Head of caudate nucleus (tissue), 42 donors: Measurements from ENCODE around the gene ADGRG1.

Experiments used
- DNase-seq, 42 donors: peaks; one replicate each; pipeline versions ENCODE4 v3.0.0 to v3.0.0-alpha.2; 2020 to 2021; ENCODE audit warnings: mixed read lengths in 7 of 42
- intact Hi-C: fragments of 100-400 bp; cut with DNase I; formaldehyde crosslinking; loops from one replicate; pipeline ENCODE4 v1.15.0; 2022

ADGRG1 gene

DNA sequence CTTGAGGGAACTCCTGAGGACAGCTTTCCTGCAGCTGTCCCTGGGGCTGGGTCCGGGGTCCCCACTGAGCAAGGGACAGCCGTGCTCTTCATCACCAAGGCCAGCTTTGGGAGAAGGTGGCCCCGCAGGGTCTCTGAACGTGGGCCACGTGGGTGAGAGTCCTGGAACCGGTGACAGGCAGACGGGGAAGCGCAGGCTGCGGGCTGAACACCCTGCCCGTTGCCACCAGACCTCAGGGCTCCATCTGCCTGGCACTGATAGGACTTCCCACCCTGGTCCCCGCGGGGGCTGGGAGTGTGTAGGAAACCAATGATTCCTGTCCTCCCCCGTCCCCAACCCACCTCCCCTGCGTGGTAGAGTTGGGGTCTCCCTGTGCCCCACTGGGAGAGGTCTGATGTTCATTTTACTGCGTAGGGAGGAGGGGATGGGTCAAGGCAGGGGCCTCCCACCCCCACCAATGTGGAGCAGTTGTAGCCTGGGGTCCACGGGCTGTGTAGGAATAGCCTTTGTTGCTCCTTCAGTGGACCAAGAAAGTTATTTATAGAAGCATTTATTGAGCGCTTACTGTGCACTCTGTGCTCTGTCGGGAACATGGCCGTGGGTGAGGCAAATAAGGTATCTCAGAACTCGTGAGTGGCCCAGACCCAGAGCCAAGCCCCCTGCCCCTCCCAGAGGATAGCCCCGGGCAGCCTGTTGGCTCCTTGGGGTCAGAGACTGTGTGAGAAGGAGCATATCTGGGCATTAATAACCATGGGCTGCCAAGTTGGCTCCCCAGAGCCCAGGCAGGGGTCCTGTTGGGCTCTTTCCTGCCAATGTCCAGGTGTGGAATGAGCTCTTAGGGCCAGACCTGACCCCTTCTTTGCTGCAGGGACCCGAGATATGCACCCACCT lies 1.3 kb downstream of the ADGRG1 start:
- DNase-seq = peak in 2 of 42 donors; percentile 22 to 44
- intact Hi-C loops = no loop called here

DNA sequence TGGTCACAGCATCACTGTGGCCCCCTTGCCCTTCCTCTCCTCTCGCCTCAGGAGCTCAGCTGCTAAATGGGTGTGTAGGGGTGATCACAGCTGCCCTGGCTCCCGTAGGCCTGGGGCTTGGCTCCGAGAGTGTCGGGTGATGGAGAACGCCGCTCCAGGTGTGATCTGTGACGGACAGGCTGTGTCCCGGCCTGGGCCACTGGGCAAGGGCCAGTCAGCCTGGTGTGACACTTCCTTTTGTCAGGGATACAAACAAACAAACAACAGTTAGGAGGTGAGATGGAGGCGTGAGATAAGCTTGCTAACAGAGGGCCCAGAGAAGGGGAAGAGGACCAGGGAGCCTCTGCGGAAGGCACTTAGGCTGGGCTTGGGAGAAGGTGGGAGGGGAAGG lies 2.0 kb downstream of the ADGRG1 start:
- intact Hi-C loops = no loop called here

DNA sequence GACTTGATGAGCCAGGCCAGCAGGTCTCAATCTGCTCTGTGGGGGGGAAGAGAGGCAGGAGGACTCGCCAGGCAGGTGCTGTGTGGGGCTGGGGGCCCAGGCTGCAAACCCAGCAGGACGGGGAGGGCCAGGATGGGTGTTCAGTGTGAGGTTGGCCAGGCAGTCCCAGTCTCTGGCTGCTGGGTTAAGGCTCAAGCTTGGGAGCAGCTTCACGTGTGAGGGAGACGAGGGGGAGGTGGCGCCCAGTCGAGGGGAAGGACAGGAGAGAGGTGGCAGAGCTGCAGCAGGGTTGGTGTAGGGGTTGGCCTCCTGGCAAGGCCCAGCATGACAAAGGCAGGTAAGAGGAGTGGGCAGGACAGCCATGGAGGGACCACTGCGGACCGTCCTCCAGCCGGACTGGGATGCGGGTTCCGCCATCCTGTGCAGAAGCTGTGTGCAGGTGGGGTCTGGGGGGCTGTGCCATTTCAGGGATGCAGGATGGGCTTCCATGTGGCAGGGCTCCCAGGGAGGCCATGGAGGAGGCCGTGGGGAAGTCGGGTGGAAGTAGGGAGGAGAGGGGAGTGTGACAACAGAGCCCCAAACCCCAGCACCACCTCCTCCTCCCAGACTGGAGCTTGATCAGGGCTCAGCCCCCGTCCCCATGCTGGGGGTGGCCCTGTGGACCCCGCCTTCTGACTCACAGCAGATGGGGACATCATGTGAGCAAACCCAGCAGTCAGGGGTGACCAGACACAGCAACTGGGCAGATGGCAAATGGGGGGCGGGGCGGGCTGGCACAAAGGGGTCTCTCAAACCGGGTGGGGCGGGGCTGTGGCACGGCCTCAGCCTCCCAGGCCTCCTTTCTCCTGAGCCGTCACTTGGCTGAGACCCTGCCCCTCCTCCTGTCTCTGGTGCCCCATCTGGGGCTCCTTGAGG lies 2.8 kb downstream of the ADGRG1 start:
- DNase-seq = peak; percentile 38 to 92 (median 77)
- intact Hi-C loops = no loop called here

More for the DNA sequence above, 2.0 kb downstream of the ADGRG1 start:
- no peak for DNase-seq

DNA sequence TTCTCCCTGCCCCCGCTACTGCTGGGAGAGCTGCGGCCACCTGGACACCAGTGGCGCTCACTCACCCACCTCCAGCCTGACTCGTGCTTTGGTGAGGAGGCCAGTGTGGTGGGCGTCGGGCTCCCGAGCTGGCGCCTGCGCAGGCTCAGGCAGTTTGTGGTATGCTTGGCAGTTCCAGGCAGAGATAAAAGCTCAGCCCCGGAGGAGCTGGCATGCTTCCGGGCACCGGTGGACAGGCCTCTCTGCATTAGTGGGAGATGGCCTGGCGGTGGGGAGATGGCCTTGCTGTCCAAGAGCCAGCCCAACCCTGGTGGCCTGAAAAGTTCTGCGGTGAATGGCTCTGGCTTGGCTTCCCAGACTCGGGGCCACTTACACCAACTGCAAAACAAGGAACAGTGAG lies 4.1 kb downstream of the ADGRG1 start:
- intact Hi-C loops = no loop called here
- peak in 6 of 42 donors; percentile 37 to 67 (median 48) for DNase-seq

DNA sequence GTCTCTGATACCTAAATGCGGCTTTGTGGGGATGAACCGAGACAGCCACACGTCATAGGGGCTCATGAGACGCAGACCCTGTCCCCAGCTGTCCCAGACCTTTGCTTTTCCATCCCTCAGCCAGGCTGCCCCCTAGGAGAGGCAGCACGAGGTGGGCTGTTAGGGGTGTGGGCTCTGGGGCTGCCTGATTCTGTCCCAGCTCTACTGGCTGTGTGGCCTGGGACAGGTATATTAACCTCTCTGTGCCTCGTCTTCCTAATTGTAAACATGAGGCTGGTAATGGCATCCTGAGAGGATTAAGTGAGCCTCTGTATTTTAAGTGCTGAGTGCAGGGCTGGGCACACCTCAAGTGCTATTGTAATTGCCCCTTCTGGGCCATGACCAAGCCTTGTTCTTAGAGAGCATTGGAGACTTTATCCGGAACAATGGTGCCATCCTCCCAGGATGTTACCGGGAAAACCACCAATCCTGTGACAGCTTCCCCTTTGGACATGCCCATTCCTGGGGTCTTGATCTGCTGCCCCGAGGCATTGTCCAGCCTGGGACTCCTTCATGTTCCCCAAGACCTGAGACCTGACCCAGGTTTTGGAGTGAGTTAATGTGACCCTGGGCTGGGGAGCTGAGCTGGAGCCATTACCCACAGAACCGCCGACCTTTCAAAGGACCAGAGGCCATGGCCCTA lies 5.1 kb downstream of the ADGRG1 start:
- DNase-seq = no peak
- intact Hi-C loops = no loop called here

DNA sequence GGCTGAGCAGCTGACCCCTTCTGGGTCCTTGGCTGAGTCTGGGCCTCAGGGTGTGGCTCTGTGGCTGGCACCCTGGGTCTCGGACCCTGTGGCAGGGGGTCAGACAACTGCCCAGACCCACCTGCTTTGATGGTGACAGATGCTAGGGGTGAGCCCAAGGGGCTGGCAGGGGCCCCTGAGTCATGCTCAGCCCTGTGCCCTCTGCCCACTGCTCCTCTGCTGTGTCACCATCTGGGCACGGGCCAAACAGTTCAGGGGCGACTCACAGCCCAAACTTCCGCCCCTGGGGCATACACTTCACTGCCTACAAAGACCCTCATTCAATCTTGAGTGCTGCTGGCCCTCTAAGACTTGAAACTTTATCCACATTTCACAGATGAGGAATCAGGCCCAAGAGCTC lies 5.7 kb downstream of the ADGRG1 start:
- intact Hi-C loops = no loop called here
- peak in 2 of 42 donors; percentile 51 to 77 for DNase-seq

DNA sequence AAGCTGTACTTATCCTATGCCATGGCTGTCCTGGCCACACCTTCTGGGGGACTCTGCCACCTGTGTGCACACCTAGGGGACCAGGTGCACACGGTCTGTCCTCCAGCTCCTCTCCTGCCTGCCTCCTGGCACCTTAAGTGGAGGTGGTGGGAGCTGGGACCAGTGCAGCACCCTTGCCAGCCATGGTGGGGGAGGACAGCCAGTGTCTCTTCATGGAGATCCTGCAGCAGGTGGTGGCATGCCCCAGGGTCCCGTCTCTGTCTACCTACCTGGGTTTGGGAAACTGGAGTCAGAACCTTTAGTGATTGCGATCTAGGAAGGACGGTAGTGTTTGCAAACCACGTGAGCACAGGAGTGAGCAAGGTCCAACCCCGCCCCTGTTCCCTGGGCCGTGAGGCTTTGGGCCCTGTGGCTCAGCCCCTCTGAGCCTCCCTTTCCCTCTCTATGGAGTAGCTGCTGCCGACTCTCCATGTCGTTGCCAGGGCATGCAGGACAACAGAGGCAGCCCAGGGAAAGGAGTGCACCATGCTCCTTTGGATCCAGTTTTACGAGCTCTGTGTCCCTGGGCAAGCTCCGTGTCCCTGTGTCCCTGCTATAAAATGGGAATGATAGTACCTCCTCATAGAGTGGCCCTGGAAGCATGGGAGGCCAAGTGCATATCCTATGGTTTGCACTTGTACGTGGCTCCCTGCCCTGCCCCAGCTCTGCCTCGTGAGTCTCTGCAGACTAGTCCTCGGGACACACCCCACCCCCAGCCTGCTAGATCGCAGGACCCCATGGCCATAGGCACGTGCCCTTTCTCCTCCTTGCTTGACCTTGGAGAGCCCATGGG lies 7.1 kb downstream of the ADGRG1 start:
- DNase-seq = no peak
- intact Hi-C loops = no loop called here

DNA sequence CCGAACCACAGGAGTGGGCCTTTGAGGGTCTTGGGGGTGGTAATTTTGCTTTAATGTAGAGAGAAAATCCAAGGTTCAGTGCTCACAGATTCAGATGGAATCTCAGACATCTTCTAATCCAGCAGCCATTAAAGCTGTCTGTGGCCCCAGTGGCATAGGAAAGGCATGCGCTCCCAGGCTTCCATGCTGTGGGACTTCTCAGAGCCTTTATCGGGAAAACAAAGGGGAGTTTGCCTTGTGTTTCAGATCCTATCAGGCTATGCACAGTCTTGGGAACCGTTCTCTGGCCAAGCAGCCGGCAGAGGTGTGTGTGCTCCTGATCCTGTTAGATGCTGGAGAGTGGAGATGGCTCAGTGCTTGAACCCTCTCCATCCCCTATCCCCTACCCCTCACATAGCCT lies 7.8 kb downstream of the ADGRG1 start:
- intact Hi-C loops = no loop called here
- no peak for DNase-seq

DNA sequence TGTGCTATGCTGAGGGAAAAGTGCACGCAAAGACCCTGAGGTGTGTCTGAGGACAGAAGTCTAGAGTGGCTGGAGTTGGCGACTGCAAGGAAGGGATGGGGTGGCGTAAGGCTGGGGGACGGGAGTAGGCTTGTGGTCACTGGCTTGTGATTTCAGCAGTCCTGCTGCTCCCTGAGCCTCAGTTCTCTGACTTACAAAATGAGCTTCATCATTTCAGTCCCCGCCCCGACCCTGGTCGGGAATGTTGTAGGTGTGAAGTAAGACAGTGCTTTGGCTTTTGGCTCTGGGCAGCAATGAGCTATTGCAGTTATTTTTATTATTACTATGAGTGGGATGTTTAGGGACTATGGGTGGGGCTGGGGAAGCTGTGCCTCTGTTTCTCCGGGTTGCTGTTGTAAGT lies 8.6 kb downstream of the ADGRG1 start:
- intact Hi-C loops = no loop called here
- peak in 8 of 42 donors; percentile 38 to 74 (median 58) for DNase-seq

DNA sequence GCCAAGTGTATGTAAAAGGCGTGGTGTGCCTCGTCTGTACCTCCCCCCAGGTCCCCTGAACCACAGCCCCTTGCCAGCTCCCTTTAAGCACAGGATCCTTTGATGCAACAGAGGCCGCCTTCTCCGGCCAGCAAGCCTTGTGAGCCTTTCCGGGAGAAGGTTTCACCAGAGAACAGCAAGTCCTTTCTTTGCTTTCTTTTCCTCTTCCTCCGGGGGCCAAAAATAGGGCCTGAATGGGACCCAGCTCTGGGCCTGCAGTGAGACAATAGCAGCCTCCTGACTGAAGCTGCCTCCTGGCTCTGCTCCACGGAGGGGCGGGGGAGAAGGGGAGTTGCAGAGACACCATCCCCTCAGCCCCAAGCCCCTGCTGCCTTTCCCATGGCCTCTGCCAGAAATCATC lies 9.0 kb downstream of the ADGRG1 start:
- DNase-seq = peak; percentile 51 to 90 (median 74)
- intact Hi-C loops = no loop called here

DNA sequence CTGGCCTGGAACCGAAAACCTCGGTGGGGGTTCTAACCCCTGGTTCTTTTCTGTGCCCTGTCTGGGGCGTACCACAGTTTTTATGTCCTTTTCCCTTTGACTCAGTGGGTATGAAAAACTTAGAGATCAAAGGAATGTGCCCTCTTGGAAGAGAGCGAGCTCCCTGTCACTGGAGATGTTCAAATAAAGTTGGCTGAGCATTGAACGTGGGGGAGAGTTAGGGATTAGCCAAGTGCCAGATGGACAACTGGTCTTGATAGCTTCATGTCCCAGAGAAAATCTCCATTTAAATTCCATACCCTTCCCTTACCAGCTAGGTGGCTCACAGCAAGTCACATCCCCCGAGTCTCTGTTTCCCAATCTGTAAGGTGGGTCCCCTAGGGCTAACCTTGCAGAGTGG lies 9.5 kb downstream of the ADGRG1 start:
- intact Hi-C loops = no loop called here
- DNase-seq = no peak

DNA sequence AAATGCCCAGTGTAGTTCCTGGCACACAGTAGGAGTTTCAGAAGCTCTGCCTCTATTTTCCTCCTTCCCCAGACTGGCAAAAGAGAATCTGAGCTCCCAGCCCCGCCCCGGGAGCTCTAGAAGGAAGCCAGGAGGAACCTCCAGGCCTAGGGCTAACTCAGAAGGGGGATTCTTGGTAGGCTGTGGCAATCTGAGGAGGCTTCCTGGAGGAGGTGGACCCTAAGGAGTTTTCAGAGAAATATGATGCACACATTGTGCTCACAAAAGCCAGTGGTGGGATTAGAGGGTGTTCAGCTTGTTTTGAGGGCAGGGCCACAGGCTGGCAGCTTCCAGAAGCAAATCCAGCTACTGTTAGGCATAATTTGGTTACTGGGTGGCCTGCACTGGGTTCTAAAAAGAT lies 10.0 kb downstream of the ADGRG1 start:
- intact Hi-C loops = no loop called here
- DNase-seq = no peak

DNA sequence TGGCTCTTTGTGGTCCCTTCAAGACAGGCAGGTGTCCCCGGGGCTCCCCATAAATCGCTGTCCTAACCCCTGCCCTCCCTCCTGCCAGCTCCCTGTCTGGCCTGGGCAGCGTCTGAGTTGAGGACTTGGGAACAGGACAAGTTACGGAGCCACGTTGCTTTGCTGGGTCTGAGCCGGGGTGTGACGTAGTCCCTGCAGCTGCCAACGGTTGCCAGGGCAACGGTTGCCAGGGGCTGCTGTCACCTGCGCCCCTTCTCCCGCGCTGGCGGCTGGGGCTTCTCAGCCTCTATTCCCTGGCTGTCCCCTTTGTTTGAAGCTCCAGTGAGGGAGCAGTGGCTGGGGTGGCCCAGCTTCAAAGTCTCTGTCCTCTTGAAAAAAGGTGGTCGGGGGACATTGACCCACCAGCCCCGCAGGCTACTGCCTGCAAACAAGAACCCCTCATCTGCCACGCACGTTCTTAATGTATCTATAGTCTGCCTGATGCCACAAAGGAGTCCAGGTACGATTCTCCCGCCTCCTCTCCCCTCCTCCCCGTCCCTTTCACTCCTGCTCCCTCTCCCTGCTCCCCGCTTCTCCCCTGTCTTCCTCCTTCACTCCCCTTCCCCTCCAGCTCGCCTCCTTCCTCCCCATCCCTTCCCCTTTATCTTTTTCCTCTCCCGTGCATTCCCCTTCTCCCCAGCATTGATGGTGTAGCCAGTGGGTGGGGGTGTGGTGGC lies 10.9 kb downstream of the ADGRG1 start:
- intact Hi-C loops = no loop called here
- peak; percentile 78 to 95 (median 87) for DNase-seq

DNA sequence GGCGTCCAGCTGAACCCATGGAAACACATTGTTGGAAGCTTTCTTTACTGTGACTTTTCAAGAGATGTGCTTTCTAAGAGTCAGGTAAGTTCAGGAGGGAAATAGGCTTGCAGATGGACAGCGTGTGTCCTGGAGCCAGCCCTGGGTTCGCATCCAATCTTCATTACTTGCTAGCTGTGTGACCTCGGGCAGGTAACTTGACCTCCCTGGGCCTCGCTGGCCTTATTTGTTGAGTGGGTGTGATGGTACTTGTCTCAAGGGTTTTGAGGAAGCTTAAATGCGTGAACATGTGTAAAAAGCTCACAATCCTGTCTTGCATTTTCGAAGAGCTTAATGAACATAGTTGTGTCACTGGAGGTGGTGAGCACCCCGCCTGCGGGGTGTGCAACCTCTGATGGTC lies 11.8 kb downstream of the ADGRG1 start:
- intact Hi-C loops = no loop called here
- no peak for DNase-seq

DNA sequence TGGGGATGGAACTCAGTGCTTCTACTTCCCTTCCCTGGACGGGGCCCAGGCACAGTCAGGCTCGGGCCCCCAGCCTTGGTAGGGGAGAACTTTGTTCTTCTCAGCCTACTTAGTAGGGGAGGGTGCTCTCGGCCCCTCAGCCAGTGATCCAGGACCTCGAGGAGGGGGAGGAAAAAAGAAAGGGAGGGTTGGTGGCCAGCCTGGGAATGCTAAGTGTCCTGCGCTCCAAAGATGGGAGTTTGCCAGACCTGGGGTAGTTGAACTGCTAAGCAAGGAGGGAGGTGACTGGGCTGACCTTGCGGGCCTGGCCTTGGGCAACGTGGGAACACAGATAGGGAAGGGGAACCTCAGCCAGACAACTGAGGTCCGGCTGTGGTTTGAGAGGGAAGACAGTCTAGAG lies 12.2 kb downstream of the ADGRG1 start:
- peak in 21 of 42 donors; percentile 34 to 76 (median 58) for DNase-seq
- intact Hi-C loops = no loop called here

DNA sequence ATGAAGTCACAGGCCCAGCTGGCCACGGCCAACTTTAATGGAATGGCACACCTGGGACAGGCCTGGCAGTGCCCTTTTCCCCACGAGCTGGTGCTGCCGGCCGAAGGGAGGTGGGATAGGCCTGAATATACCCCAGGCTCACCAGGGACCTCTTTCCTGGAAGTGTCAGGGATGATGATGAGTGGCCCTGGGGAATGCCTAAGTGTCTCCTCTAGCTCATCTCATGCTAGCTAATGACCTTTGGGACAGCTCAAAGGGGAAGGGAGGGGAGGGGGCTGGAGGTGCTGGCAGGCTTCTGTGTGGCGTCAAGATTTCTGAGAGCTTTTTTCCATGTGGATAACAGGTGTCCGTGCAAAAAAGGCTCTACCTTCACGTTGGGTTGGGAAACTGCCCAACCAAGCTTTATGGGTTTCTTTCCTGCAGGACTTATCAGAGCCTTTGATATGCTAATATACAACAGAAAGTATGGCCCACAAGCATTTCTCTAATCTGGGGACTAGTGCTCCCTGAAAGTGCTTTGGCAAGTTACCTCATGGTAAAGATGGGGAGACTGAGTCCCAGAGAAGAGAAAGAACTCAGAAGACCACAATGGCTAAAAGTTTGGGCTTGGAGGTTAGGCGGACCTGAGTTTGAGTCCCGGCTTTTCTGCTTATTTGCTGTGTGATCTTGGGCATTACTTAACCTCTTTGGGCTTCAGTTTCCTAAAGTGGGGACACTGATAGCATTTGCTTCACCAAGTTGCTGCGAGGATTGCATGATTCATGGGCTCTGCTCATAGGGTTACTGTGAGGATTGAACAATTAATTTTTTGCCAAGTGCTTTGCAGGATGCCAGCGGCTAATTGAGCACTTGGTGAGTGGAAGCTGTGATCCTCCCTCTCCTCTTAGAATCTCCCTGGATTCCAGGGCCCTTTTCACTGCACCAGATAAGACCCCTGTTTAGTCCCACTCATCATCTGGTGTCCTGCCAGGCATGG lies 14.0 kb downstream of the ADGRG1 start:
- intact Hi-C loops = no loop called here

More for the DNA sequence above, 14.0 kb downstream of the ADGRG1 start:
- peak in 1 of 42 donors; percentile 64 for DNase-seq
